GM19452 (cell line): ENCODE measurements around the gene BCL6.

ENCODE experiments used
- ATAC-seq: cut with Tn5 transposase; IDR thresholded peaks from one replicate; pipeline ENCODE4 v1.9.1; 2021; ENCODE audit not compliant: unreplicated experiment

The BCL6 gene

GRCh38 chr3:187739561-187740332 is 5.5 kb downstream of the BCL6 start:
- peak; percentile 45 for ATAC-seq

DNA sequence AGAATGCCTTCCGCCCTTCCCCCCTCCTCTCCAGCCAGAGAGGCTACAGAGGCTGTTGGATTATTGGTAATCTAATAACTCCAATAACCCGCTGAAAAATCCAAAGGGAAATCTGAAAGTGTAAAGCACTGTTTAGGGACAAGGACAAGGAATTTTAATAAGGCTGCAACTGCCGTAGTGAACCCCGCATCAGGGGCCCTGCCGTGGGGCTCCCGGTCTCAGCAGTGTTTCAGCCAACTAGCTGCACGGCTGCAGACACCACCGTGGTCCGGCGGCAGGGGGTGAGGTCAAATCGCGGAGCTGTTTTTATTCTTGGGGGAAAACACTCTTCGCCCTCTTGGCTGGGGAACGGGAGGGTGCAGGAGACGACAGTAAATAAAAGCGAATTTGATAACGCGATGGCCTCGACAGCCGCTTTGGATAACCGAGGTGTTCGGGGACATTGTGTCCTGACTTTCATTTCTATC is 6.1 kb downstream of the BCL6 start:
- no peak for ATAC-seq

DNA sequence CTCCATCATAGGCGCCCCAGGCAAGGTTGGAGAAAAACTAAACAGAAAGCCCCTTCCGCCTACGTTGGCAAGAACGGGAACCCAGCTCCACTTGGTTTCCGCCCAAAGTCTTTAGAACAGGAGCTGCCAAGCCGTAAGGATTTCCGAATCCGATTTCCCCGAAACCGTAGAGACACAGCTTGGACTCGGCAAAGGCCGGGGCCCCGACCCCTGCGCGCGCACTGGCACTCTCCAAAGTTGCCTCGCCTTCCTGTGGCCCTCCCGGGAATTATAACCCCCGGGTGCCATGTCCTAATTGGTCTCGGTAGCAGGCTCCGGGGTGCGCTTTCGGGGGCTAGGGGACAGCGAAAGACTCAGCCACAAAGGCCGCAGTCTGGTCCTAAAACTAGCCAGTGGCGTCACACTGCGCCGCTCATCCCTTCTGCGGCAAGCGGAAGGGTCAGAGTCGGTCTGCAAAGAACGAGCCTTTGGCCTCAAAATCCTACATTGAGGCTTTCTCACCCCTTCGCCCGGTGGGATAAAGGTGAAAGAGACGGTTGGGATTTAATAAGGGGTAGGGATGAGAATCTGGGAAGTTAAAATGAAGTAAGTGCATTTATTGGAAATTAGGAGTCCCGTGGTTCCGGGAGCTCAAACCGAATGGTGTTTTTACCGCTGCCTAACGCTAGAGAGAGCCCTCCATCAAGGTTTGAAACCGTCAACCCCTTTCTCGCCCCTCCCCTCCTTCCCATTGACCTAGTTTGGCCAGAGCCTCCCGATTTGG is 6.8 kb downstream of the BCL6 start:
- peak; percentile 49 for ATAC-seq

- no peak for ATAC-seq
Observed at GRCh38 chr3:187738071-187738330, 7.3 kb downstream of the BCL6 start.

DNA sequence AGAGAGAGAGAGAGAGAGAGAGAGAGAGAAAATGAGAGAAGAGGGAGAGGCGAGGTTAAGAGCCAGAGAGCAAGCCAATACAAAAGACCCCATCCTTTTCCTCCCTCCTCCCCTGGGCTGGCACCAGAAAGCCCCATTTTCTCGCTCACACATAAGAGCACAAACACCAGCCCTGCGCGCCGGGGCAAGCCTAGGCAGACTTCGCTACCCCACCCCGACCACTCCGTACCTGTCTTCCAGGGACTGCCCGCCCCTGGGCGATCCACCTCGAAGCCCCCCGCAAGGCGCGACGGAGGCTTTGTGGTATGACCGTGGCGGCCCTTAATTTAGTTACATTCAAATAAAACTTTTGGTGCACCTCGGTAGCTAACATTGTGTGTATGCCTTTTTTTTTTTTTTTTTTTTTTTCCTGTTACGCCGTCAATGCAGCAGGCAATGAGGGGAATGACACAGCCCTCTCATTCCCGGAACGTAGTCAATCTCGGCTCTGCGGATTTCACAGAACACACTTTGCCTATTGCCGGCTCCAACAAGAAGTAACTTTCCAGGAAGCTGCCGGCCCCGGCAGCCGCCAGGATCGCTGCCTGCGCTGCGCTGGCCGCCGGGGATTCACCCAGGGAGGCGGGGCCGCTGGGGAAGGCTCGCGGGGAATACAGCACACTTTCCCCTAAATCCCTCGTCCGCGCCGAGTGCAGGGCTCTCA is 7.7 kb downstream of the BCL6 start:
- no peak for ATAC-seq

DNA sequence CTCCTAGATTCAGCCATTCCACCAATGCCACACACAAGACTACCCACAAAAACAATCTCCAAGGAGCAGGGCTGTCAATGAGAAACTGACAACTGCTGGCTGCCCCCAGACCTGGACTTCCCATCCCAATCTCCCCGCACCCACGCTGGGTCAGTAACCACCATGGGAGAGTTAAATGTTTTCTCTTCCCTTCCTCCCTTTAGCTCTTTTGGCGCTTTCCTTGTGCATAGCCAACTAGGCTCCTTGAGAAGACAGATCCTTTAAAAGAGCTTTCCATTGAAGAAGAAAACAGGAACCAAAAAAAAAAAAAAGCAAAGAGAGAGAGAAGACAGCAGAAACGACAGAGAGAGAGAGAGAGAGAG is 8.3 kb downstream of the BCL6 start:
- no peak for ATAC-seq

GRCh38 chr3:187736418-187736871 is 8.8 kb downstream of the BCL6 start:
- ATAC-seq: no peak

GRCh38 chr3:187735837-187736236 is 9.4 kb downstream of the BCL6 start:
- ATAC-seq: no peak

- no peak for ATAC-seq
Observed at GRCh38 chr3:187735383-187735782, 9.9 kb downstream of the BCL6 start.

DNA sequence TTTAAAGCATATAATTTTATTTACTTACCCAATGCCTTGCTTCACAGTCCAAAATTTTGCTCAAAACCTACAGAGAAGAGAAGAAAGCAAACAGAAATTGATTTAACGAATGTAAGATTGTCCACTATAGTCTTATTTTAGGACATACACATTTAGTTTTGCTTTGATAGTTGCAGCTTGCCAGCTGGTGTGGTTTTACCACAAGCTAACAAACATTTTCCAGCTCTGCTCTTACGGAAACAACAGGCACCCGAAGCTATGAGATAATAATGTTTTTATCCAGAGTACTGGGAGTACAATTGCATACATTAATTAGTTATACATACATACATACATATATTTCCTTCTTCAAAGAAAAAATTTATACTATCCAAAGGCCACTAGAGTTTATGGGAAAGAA is 10.4 kb downstream of the BCL6 start:
- ATAC-seq: no peak

DNA sequence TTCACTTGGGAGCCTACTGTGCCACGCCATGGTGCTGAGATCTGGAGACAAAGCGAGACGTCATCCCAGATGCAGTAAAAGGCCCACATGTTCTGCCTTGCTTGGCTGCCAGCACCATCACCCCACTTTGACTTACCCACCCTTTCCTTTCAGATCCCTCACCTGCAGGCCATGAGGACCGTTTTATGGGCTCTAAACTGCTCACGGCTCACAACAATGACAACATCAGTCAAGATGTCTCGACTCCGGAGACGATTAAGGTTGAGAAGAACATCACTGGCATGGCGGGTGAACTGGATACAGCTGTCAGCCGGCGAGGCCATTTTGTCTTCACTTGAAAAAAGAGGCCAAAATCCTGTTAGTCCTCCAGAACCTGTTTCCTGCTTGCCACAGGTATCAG is 11.9 kb downstream of the BCL6 start:
- no peak for ATAC-seq

GRCh38 chr3:187729598-187729997 is 15.7 kb downstream of the BCL6 start:
- ATAC-seq: no peak

DNA sequence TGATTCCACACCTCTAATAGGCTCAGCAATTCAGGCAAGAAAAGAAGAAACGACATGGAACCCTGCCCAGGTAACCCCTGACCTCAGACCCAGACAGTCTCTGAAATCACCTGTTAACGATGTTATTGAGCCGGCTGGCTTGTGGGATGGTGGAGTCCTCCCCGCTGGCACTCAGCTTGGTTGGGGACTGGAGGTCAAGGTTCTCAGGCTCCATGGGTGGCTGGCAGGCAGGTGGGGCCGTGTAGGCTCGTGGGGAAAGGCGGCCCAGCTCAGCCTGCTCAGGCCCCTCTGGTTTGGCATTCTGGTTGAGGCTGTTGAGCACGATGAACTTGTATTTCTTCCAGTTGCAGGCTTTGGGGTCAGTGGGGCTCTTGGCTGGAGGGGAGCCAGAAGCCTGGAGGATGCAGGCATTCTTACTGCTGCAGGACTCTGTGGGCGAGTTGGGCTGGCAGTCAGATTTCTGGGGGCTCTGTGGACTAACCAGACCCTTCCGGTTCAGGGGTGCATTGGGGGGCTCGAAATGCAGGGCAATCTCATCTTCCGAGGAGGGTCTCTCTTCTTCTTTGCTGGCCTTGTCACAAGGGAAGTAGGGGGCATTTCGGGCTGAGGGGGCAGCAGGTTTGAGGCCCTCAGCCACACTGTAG is 16.2 kb downstream of the BCL6 start:
- ATAC-seq: no peak

DNA sequence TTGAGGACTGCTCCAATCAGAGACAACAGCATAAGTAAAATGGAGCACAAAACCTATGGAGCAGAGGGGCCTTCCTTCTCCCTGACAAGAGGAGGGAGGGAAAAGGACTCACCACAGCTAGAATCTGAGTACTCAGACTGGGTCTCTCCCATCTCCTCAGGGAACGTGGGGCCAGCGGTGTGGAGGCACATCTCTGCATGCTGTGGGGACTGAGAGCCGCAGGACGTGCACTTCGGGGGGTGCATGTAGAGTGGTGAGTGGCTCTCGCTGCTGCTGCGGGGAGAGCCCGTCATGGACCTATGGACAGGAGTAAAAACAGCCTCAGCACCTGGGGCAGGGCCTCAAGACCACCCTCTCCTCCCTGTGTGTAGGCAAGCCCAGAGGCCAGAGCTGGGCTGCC is 17.0 kb downstream of the BCL6 start:
- no peak for ATAC-seq

DNA sequence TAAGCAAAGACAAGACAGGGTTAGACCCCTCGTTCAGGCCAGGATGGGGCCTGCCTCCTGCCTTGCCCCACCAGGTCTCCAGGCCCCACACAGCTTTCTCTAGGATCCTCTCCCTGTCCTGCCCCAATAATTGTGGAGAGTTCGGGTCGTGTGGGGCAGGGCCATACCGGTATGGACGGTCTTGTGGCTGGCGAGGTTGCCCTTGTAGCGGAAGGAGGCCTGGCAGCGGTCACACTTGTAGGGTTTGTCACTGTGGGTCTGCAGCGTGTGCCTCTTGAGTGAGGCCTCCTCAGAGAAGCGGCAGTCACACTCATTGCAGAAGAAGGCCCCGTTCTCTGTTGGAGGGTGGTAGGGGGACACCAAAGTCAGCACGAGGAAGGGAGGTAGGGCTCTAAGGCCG is 18.7 kb downstream of the BCL6 start:
- ATAC-seq: no peak

- no peak for ATAC-seq
Observed at GRCh38 chr3:187725653-187726370, 19.5 kb downstream of the BCL6 start.

DNA sequence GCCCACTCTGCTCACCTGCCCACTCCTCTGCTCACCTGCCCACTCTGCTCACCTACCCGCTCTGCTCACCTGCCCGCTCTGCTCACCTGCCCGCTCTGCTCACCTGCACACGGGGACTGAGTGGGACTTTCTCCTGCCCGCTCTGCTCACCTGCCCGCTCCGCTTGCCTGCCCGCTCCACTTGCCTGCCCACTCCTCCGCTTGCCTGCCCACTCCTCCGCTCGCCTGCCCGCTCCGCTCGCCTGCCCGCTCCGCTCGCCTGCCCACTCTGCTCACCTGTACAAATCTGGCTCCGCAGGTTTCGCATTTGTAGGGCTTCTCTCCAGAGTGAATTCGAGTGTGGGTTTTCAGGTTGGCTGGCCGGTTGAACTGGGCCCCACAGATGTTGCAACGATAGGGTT is 20.0 kb downstream of the BCL6 start:
- no peak for ATAC-seq

GRCh38 chr3:187722206-187722612 is 23.1 kb downstream of the BCL6 start:
- no peak for ATAC-seq

DNA sequence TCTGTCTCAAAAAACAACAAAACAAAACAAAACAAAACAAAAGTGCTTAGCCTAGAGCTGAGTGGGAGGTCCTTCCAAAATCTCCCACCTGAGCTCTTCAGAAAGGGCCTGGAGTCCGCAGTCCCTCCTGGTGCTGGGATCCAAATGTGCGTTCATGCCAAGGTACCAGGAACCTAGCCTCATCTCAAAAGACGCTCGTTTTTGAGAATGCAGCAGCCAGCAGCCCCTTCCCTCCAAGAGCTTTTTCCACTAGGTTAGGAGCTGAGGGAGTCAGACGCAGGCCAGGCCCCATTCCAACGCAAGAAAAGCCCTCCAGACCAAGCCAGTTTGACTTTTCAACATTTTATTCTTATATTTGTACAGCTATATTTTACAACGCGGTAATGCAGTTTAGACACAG is 24.2 kb downstream of the BCL6 start:
- no peak for ATAC-seq

GRCh38 chr3:187720337-187720670 is 25.0 kb downstream of the BCL6 start:
- no peak for ATAC-seq
